Measurements from ENCODE around the gene TOR1AIP1.

DNA sequence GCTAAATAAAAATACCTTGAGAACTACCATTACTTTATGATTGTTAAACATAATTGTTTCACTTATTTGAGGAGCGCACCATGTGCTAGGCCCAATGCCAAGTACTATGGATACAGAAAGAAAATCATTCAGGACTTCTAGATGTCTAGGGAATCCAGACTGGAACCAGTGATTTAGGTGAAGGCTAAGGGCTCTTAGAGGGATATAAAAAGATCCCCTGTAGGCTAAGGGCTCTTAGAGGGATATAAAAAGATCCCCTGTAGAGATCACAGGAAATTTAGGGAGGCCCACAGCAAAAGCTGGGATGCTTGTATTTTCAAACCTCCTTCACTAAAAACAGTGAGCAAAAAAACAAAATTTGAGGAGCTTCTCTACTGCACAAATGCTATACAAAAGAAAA, 11.2 kb upstream of the TOR1AIP1 start:
- no peak for TF ChIP-seq CTCF (IDR thresholded peaks at IDR 0.05)
- no peak for TF ChIP-seq POLR2A (IDR thresholded peaks at IDR 0.05)
